Astrocyte (in vitro differentiated cells and primary cell): ENCODE results near the gene CACNA1D. TPM values are rescaled to one million over a fixed set of nuclear protein-coding genes. Genes with fewer than 3 reads are reported as not detected.

Experiments
- DNase-seq: peaks from one replicate; pipeline ENCODE4 v3.0.0-alpha.2; 2010; ENCODE audit warnings: low read depth
- FAIRE-seq: peaks from 2 replicates; lab custom pipeline; 2011; peaks lifted over from hg19 to GRCh38; lab: Jason Lieb, UNC
- H2AFZ ChIP-seq: 2 replicates; pipeline ENCODE4 v1.6.0; 2012; ENCODE audit warnings: low read depth, low read length, inconsistent platforms
- H3K27ac ChIP-seq: 2 replicates; pipeline ENCODE4 v1.5.1; 2011; ENCODE audit warnings: low read depth, low read length, inconsistent platforms
- H3K27me3 ChIP-seq: 2 replicates; pipeline ENCODE4 v1.6.0; 2011; ENCODE audit warnings: low read length, inconsistent platforms; ENCODE audit not compliant: insufficient read depth
- H3K36me3 ChIP-seq: 2 replicates; pipeline ENCODE4 v1.5.1; 2011; ENCODE audit warnings: low read length, inconsistent platforms; ENCODE audit not compliant: insufficient read depth
- H3K4me1 ChIP-seq: 2 replicates; pipeline ENCODE4 v1.5.1; 2011; ENCODE audit warnings: low read length, inconsistent platforms; ENCODE audit not compliant: insufficient read depth
- H3K4me2 ChIP-seq: 2 replicates; pipeline ENCODE4 v1.6.0; 2012; ENCODE audit warnings: low read length, inconsistent platforms
- H3K4me3 ChIP-seq: 2 replicates; pipeline ENCODE4 v1.5.1; 2011; ENCODE audit warnings: low read depth, mild to moderate bottlenecking, low read length, inconsistent platforms; ENCODE audit not compliant: insufficient read depth
- H3K79me2 ChIP-seq: 2 replicates; pipeline ENCODE4 v1.6.0; 2012; ENCODE audit warnings: mild to moderate bottlenecking, low read length, inconsistent platforms; ENCODE audit not compliant: insufficient read depth
- H3K9ac ChIP-seq: 2 replicates; pipeline ENCODE4 v1.6.0; 2012; ENCODE audit warnings: mild to moderate bottlenecking, low read length, inconsistent platforms
- H3K9me3 ChIP-seq: 2 replicates; pipeline ENCODE4 v1.5.1; 2012; ENCODE audit warnings: low read depth, mild to moderate bottlenecking, low read length, inconsistent platforms; ENCODE audit not compliant: insufficient read depth
- H4K20me1 ChIP-seq: 2 replicates; pipeline ENCODE4 v1.6.0; 2012; ENCODE audit warnings: low read length, inconsistent platforms; ENCODE audit not compliant: insufficient read depth
- H3K27ac Mint-ChIP-seq: one replicate; pipeline ENCODE4 v1.8.0; 2021; ENCODE audit warnings: mild to moderate bottlenecking, mixed read lengths; ENCODE audit not compliant: unreplicated experiment
- H3K27me3 Mint-ChIP-seq: one replicate; pipeline ENCODE4 v1.8.0; 2021; ENCODE audit warnings: low read depth, mixed read lengths; ENCODE audit not compliant: unreplicated experiment
- H3K36me3 Mint-ChIP-seq: one replicate; pipeline ENCODE4 v1.8.0; 2021; ENCODE audit warnings: low read depth, mixed read lengths; ENCODE audit not compliant: unreplicated experiment
- H3K4me1 Mint-ChIP-seq: one replicate; pipeline ENCODE4 v1.8.0; 2021; ENCODE audit warnings: low read depth, mixed read lengths; ENCODE audit not compliant: unreplicated experiment
- H3K4me3 Mint-ChIP-seq: one replicate; pipeline ENCODE4 v1.8.0; 2021; ENCODE audit warnings: mild to moderate bottlenecking, moderate library complexity, mixed read lengths; ENCODE audit not compliant: unreplicated experiment
- H3K9me3 Mint-ChIP-seq: one replicate; pipeline ENCODE4 v1.8.0; 2021; ENCODE audit warnings: mild to moderate bottlenecking, mixed read lengths; ENCODE audit not compliant: unreplicated experiment
- EZH2 ChIP-seq: IDR thresholded peaks from 2 replicates; pipeline ENCODE4 v1.6.1; 2012; ENCODE audit warnings: mild to moderate bottlenecking, low read length, inconsistent platforms; ENCODE audit not compliant: insufficient read depth
- total RNA-seq: library from RNA; stranded (reverse); gene quantifications from 2 replicates; pipeline ENCODE4 v1.2.1, GENCODE V29; 2021
- TF ChIP-seq, protein P1 (sequence below): IDR thresholded peaks from 2 replicates; pipeline ENCODE4 v1.5.1; 2011; ENCODE audit warnings: low read depth, mild to moderate bottlenecking, inconsistent platforms, low read length, moderate library complexity; ENCODE audit not compliant: insufficient read depth

CACNA1D gene
- total RNA-seq, 1 donor from 2014 or later, result 0.41 TPM

DNA sequence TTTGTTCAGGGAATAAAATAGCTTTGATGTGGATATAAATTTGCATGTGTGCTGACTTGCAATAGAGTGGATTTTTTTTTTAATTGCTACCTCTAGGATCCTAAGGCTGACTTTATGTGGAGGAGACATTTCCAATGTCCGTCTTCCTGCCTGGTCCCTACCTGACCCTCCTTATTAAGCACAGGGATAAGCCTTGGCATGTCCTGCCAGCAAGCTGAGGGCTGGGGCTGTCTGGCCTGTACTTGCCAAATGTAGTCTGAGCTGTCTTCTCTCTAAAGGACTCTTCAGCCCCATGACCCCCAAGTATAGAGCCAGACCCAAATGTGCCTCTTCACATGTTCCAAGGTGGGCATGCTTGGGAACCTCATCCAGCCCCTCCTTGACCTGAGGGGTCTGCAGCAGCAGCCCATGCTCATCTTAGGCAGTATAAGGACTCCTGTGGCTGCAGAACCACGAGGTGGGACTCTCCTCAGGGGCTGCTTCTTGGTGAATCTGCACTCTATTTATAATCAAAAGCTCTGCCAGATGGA, 88.8 kb downstream of the CACNA1D start:
- peaks cover 7% of the 10 kb centered on the region for H3K27me3 ChIP-seq
- H3K36me3 Mint-ChIP-seq, result no peaks in the 10 kb centered on the region
- no peak overlapping the region for H3K9ac ChIP-seq
- no peak overlapping the region for H3K4me3 ChIP-seq
- FAIRE-seq, result no peak
- peaks cover 3% of the 10 kb centered on the region for H3K9me3 Mint-ChIP-seq
- H3K4me1 ChIP-seq, result no peaks in the 10 kb centered on the region
- no peaks in the 10 kb centered on the region for H3K36me3 ChIP-seq
- H3K27ac Mint-ChIP-seq, result no peak overlapping the region
- no peak overlapping the region for H3K4me2 ChIP-seq
- H3K27ac ChIP-seq, result no peak overlapping the region
- no peak overlapping the region for H3K4me3 Mint-ChIP-seq
- no peak overlapping the region for H2AFZ ChIP-seq
- DNase-seq, result no peak
- peaks cover 19% of the 10 kb centered on the region for H3K4me1 Mint-ChIP-seq
- no peaks in the 10 kb centered on the region for H3K9me3 ChIP-seq
- no peaks in the 10 kb centered on the region for H4K20me1 ChIP-seq
- no peak for TF ChIP-seq EZH2
- TF ChIP-seq, protein P1, sequence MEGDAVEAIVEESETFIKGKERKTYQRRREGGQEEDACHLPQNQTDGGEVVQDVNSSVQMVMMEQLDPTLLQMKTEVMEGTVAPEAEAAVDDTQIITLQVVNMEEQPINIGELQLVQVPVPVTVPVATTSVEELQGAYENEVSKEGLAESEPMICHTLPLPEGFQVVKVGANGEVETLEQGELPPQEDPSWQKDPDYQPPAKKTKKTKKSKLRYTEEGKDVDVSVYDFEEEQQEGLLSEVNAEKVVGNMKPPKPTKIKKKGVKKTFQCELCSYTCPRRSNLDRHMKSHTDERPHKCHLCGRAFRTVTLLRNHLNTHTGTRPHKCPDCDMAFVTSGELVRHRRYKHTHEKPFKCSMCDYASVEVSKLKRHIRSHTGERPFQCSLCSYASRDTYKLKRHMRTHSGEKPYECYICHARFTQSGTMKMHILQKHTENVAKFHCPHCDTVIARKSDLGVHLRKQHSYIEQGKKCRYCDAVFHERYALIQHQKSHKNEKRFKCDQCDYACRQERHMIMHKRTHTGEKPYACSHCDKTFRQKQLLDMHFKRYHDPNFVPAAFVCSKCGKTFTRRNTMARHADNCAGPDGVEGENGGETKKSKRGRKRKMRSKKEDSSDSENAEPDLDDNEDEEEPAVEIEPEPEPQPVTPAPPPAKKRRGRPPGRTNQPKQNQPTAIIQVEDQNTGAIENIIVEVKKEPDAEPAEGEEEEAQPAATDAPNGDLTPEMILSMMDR, result no peak
- H3K27me3 Mint-ChIP-seq, result peaks cover 20% of the 10 kb centered on the region
- H3K79me2 ChIP-seq, result no peaks in the 10 kb centered on the region

DNA sequence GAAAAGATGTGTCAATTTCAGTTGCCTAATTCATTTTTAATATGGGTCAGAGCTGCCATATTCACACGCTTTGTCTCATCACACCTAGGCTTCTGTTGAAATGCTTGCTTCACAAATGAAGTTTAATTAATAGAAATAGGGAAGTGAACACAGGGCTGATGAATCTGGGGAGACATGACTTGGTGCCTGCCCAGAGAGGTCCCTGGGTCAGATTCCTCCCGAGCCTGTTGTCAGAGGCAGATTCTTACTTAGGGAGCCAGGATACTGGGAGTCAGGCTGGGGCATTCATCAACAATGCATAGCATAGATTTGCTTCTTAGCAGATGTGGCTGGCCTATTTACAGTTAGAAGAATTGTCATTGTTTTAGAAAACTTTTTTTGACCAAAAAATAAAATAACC, 90.6 kb downstream of the CACNA1D start:
- no peak for TF ChIP-seq EZH2
- TF ChIP-seq, protein P1, result no peak
- Mint-ChIP-seq H3K4me3 (no peak overlapping the region), H3K4me1 (peaks cover 20% of the 10 kb centered on the region), H3K27me3 (peaks cover 19% of the 10 kb centered on the region), H3K36me3 (no peaks in the 10 kb centered on the region), H3K9me3 (peaks cover 3% of the 10 kb centered on the region), H3K27ac (no peak overlapping the region)
- H3K27me3 ChIP-seq, result peaks cover 7% of the 10 kb centered on the region
- DNase-seq (no peak), FAIRE-seq (no peak)
- H3K36me3 ChIP-seq, result no peaks in the 10 kb centered on the region
- H3K79me2 ChIP-seq, result no peaks in the 10 kb centered on the region
- no peaks in the 10 kb centered on the region for H3K9me3 ChIP-seq
- no peak overlapping the region for H2AFZ ChIP-seq
- no peak overlapping the region for H3K4me3 ChIP-seq
- no peaks in the 10 kb centered on the region for H3K4me1 ChIP-seq
- no peaks in the 10 kb centered on the region for H4K20me1 ChIP-seq
- no peak overlapping the region for H3K9ac ChIP-seq
- H3K27ac ChIP-seq, result no peak overlapping the region
- no peak overlapping the region for H3K4me2 ChIP-seq

DNA sequence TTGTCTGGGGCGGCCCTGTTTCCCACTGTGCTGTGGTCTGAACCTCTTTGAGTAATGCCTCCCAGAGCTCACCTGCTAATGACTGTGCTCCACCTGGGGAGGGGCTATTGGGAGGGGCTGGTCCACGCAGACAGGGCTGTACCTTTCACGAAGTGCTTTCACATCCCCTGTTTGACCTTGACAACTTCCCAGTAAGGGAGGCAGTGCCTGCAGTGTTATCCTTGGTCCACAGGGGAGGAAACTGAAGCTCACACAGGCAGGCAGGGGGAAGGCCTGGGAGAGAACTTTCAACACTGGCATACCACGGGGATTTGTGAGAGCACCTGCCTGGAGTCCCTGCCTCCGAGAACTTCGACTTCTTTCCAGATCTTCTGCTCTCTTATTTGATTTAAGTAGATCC, 91.2 kb downstream of the CACNA1D start:
- H3K9me3 ChIP-seq, result no peaks in the 10 kb centered on the region
- TF ChIP-seq, protein P1, result no peak
- no peak for TF ChIP-seq EZH2
- Mint-ChIP-seq H3K36me3 (no peaks in the 10 kb centered on the region), H3K4me1 (peaks cover 20% of the 10 kb centered on the region), H3K9me3 (peaks cover 3% of the 10 kb centered on the region), H3K27me3 (peaks cover 18% of the 10 kb centered on the region), H3K4me3 (no peak overlapping the region), H3K27ac (no peak overlapping the region)
- H3K4me2 ChIP-seq, result no peak overlapping the region
- no peak overlapping the region for H2AFZ ChIP-seq
- no peaks in the 10 kb centered on the region for H3K79me2 ChIP-seq
- DNase-seq (no peak), FAIRE-seq (no peak)
- H3K9ac ChIP-seq, result no peak overlapping the region
- no peaks in the 10 kb centered on the region for H4K20me1 ChIP-seq
- peaks cover 7% of the 10 kb centered on the region for H3K27me3 ChIP-seq
- no peaks in the 10 kb centered on the region for H3K36me3 ChIP-seq
- H3K4me3 ChIP-seq, result no peak overlapping the region
- H3K4me1 ChIP-seq, result no peaks in the 10 kb centered on the region
- no peak overlapping the region for H3K27ac ChIP-seq
